Measurements from ENCODE around the gene GCM1. TPM values are rescaled to one million over a fixed set of nuclear protein-coding genes. Genes with fewer than 3 reads are reported as not detected.

Gene GCM1
- total and polyA plus RNA-seq, 2 donors (not counting 1 experiment from before 2014, with no cell fraction given): 0.57 to 1.5 TPM

- Histone ChIP-seq H3K4me1 (ENCODE audit: control insufficient read depth in 2 of 2, insufficient read depth in 2 of 2, low read length in 2 of 2) (peaks cover 56 to 57% of the 10 kb centered on the region in 2 donors), H3K36me3 (replicated peaks in 1 of 2; ENCODE audit: control extremely low read depth in 1 of 2, control insufficient read depth in 1 of 2, extremely low read depth in 1 of 2, insufficient read depth in 2 of 2, low read length in 1 of 2) (no peaks in the 10 kb centered on the region), H3K4me2 (replicated peaks; ENCODE audit: low read depth, low read length, poor library complexity, severe bottlenecking) (no peak overlapping the region), H3K4me3 (ENCODE audit: control extremely low read depth in 1 of 5, extremely low read depth in 1 of 5, insufficient read depth in 1 of 5, low read depth in 2 of 5, low read length in 4 of 5) (no peak overlapping the region), H3K79me2 (ENCODE audit: control insufficient read depth, insufficient read depth, low read length) (no peaks in the 10 kb centered on the region), H2AFZ (ENCODE audit: insufficient read depth, low read depth, low read length, poor library complexity, severe bottlenecking) (peak overlapping the region; percentile 61), H3K9me3 (ENCODE audit: control extremely low read depth in 1 of 3, control insufficient read depth in 2 of 3, insufficient read depth in 1 of 3, low read length in 2 of 3) (peaks cover 0 to 14% (median 0%) of the 10 kb centered on the region in 3 donors), H4K20me1 (ENCODE audit: control insufficient read depth, insufficient read depth, low read length, poor library complexity, severe bottlenecking) (no peaks in the 10 kb centered on the region), H3K27ac (ENCODE audit: low read length in 2 of 2) (peak overlapping the region; percentile 13 to 66), H3K27me3 (replicated peaks in 1 of 4; ENCODE audit: control extremely low read depth in 1 of 4, control insufficient read depth in 3 of 4, insufficient read depth in 4 of 4, low read length in 3 of 4) (no peaks in the 10 kb centered on the region), H3K9ac (ENCODE audit: low read length) (no peak overlapping the region)
- DNase-seq: no peak
- H3K4me3 Mint-ChIP-seq: no peak overlapping the region
- ATAC-seq (ENCODE audit: low read depth): no peak
- no peak for TF ChIP-seq EZH2 (IDR thresholded peaks at IDR 0.05; ENCODE audit: borderline replicate concordance, insufficient read depth, low read depth, low read length, poor library complexity, severe bottlenecking)
- intact Hi-C loops (cut with micrococcal nuclease): no loop called here
- peak overlapping the region; percentile 68 for H3K27ac Mint-ChIP-seq
- 100% methylated on average over 1 of the region's 4 CpGs for WGBS (ENCODE audit: insufficient coverage)
- ChIA-PET CTCF (interaction anchor here (0.7 kb wide), 1 partner anchor 23 kb away, joined by 3 read pairs; no protein-coding TSS in a partner anchor), POLR2A (no interaction called here)
- H3K4me1 Mint-ChIP-seq: peaks cover 62% of the 10 kb centered on the region
- no peaks in the 10 kb centered on the region for H3K27me3 Mint-ChIP-seq
- H3K9me3 Mint-ChIP-seq (ENCODE audit: insufficient read depth): no peaks in the 10 kb centered on the region
Measured at GRCh38 chr6:53195048-53195447, 46.4 kb upstream of the GCM1 start.

GRCh38 chr6:53192682-53193188 lies 44.1 kb upstream of the GCM1 start:
- CTCF ChIA-PET: interaction anchor here (0.6 to 1.8 kb wide), 2 partner anchors 20 to 102 kb away, joined by 3 to 9 read pairs; no protein-coding TSS in a partner anchor
- Mint-ChIP-seq H3K27ac (peak overlapping the region; percentile 74), H3K4me3 (no peak overlapping the region)

More at GRCh38 chr6:53192682-53193188, 44.1 kb upstream of the GCM1 start:
- Histone ChIP-seq H3K27ac (ENCODE audit: low read length in 2 of 2) (peak overlapping the region in 1 of 2 donors; percentile 76), H3K79me2 (ENCODE audit: control insufficient read depth, insufficient read depth, low read length) (no peaks in the 10 kb centered on the region), H2AFZ (ENCODE audit: insufficient read depth, low read depth, low read length, poor library complexity, severe bottlenecking) (peak overlapping the region; percentile 62), H3K27me3 (replicated peaks in 1 of 4; ENCODE audit: control extremely low read depth in 1 of 4, control insufficient read depth in 3 of 4, insufficient read depth in 4 of 4, low read length in 3 of 4) (no peaks in the 10 kb centered on the region), H3K9me3 (ENCODE audit: control extremely low read depth in 1 of 3, control insufficient read depth in 2 of 3, insufficient read depth in 1 of 3, low read length in 2 of 3) (peaks cover 0 to 14% (median 0%) of the 10 kb centered on the region in 3 donors), H3K36me3 (replicated peaks in 1 of 2; ENCODE audit: control extremely low read depth in 1 of 2, control insufficient read depth in 1 of 2, extremely low read depth in 1 of 2, insufficient read depth in 2 of 2, low read length in 1 of 2) (no peaks in the 10 kb centered on the region), H3K4me3 (ENCODE audit: control extremely low read depth in 1 of 5, extremely low read depth in 1 of 5, insufficient read depth in 1 of 5, low read depth in 2 of 5, low read length in 4 of 5) (no peak overlapping the region), H4K20me1 (ENCODE audit: control insufficient read depth, insufficient read depth, low read length, poor library complexity, severe bottlenecking) (no peaks in the 10 kb centered on the region), H3K4me1 (ENCODE audit: control insufficient read depth in 2 of 2, insufficient read depth in 2 of 2, low read length in 2 of 2) (peaks cover 47 to 50% of the 10 kb centered on the region in 2 donors), H3K4me2 (replicated peaks; ENCODE audit: low read depth, low read length, poor library complexity, severe bottlenecking) (peak overlapping the region; percentile 25), H3K9ac (ENCODE audit: low read length) (no peak overlapping the region)
- 100% methylated on average over 1 of the region's 5 CpGs for WGBS (ENCODE audit: insufficient coverage)
- ATAC-seq (ENCODE audit: low read depth): no peak
- DNase-seq: no peak
- POLR2A ChIA-PET: interaction anchor here (0.6 kb wide), 1 partner anchor 9 kb away, joined by 3 read pairs; no protein-coding TSS in a partner anchor
- intact Hi-C loops (cut with micrococcal nuclease): no loop called here
- no peaks in the 10 kb centered on the region for H3K27me3 Mint-ChIP-seq
- H3K4me1 Mint-ChIP-seq: peaks cover 53% of the 10 kb centered on the region
- TF ChIP-seq CTCF (IDR thresholded peaks at IDR 0.05): no peak
- no peak for TF ChIP-seq EZH2 (IDR thresholded peaks at IDR 0.05; ENCODE audit: borderline replicate concordance, insufficient read depth, low read depth, low read length, poor library complexity, severe bottlenecking)
- H3K9me3 Mint-ChIP-seq (ENCODE audit: insufficient read depth): no peaks in the 10 kb centered on the region
